ENCODE results near the gene DDX11. TPM values are rescaled to one million over a fixed set of nuclear protein-coding genes. Genes with fewer than 3 reads are reported as not detected.
"Not testable (repeated sequence)": the region's sequence is repeated elsewhere in the genome, so short reads cannot be mapped to it uniquely, and the experiment has no call there.

DDX11 gene
- total RNA-seq, 1 donor from 2014 or later: 19.8 TPM

DNA sequence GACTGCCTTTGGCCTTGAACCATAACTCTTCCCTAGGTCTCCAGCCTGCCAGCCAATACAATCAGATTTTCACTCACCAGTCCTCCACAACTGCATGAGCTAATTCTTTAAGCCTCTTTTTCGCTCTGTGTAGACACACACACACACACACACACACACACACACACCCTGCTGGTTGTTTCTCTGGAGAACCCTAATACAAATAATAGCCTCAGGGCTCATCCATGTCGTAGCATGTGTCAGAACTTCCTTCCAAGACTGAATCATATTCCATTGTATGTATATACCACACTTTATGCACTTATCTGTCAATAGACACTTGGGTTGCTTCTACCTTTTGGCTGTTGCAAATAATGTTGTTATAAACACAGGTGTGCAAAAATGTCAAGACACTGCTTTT is 6.0 kb upstream of the DDX11 start:
- not testable (repeated sequence) for DNase-seq (ENCODE audit: low read depth)

DNA sequence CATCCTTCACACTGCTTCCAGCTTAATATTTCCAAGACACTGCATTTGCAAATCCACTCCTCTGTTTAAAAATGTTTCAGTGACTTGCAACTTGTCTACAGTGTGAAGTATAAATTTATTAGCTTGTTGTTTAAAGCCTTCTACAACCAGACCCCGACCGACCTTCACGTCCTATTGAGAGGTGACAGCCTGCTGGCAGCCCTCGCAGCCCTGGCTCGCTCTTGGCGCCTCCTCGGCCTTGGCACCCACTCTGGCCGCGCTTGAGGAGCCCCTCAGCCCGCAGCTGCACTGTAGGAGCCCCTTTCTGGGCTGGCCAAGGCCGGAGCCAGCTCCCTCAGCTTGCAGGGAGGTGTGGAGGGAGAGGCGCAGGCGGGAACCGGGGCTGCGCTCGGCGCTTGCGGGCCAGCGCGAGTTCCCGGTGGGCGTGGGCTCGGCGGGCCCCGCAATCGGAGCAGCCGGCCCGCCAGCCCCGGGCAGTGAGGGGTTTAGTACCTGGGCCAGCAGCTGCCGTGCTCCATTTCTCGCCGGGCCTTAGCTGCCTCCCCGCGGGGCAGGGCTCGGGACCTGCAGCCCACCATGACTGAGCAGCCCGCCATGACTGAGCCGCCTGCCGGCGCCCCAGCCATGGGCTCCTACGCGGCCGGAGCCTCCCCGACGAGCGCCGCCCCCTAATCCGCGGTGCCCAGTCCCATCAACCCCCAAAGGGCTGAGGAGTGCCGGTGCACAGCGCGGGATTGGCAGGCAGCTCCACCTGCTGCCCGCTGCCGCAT is 2.5 kb upstream of the DDX11 start:
- not testable (repeated sequence) for DNase-seq (ENCODE audit: low read depth)

GRCh38 chr12:31072962-31073361 is 698 bp upstream of the DDX11 start:
- peak; percentile 2 for DNase-seq (ENCODE audit: low read depth)

DNA sequence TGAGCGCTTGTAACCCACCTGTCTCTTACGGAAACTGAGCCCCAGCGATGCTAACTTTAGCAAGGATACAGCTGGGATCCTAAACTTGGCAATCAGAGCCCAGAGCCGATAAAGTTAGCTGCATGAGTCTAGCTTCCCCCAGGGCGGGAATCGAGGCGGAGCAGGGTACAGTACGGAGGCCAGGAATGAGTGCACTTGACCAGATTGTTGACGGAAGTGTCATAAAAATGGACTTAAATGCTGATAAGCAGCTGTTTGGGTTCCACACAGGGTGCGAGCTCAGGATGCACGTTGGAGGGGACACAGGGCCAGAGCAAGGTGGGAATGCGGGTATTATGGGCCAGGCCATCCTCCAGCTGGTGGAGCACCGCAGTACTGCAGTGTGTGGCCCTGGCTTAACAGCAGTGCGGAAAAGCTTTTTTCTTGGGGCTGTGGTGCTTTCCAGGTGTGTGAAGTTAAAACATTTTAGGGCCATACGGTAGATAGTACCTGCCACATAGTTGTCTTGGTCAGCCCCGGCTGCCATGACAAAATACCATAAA is 744 bp downstream of the DDX11 start:
- DNase-seq (ENCODE audit: low read depth): not testable (repeated sequence)

DNA sequence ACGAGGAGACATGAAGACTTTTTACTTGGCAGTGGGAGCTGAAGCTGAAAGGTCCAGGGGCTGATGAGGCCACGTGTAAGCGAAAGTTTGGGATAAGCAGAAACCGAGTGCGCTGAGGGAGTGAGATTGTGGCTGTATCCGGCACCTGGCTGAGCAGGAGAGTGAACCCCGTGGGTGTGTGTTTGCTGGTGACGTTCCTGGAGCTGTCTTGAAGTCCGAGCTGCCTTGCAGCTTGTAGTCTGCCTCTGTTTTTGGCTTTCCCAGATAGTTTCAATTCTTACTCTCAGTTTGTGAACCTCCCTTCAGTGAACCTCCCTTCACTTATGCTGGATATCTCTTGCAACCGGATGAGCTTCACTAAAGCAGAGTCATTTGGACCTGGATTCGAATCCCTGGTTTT is 2.5 kb downstream of the DDX11 start:
- DNase-seq (ENCODE audit: low read depth): not testable (repeated sequence)

GRCh38 chr12:31077095-31077494 is 3.4 kb downstream of the DDX11 start:
- DNase-seq (ENCODE audit: low read depth): not testable (repeated sequence)

DNA sequence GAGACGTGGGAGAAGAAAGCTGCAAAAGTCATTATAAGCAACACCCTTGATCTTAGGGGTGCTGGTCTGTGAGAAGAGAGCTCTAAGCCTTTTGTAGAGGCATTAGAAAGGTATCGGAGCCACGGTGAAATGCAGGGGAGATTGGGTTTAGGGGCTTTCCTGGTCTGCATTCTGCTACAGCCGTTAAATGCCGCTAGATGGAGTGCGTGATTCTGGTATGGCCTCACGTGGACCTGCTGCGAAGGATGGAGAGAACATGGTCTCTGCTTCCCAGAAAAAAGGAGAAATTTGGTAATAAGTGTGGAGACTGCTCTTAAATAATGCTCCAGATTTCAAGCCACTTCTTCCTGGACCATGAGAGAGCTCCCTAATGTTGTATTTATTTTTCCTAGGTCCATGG is 4.3 kb downstream of the DDX11 start:
- not testable (repeated sequence) for DNase-seq (ENCODE audit: low read depth)

- DNase-seq (ENCODE audit: low read depth): not testable (repeated sequence)
These were observed 5.8 kb downstream of the DDX11 start for GRCh38 chr12:31079421-31079820.

- peak; percentile 21 for DNase-seq (ENCODE audit: low read depth)
These were observed 6.6 kb downstream of the DDX11 start for GRCh38 chr12:31080221-31080620.

DNA sequence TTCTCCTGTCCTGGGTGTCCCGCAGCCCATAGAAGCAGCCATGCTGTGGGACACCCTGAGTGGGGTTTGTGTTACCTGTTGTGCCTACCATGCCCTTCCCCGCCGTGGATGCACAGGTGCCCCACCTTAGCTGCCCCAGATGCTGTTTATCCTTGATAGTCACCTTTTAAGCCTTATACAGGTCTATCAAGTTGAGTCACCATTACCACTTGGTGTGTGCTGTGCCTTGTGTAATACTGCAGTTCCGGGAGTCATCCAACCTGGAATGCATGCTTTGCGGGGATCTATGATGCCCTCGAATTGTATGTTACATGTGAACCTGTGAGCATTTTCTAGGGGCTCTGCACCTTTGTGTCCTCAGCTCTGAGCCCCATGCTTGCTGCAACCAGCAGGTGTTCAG is 7.6 kb downstream of the DDX11 start:
- not testable (repeated sequence) for DNase-seq (ENCODE audit: low read depth)

GRCh38 chr12:31084241-31084640 is 10.6 kb downstream of the DDX11 start:
- DNase-seq (ENCODE audit: low read depth): not testable (repeated sequence)

DNA sequence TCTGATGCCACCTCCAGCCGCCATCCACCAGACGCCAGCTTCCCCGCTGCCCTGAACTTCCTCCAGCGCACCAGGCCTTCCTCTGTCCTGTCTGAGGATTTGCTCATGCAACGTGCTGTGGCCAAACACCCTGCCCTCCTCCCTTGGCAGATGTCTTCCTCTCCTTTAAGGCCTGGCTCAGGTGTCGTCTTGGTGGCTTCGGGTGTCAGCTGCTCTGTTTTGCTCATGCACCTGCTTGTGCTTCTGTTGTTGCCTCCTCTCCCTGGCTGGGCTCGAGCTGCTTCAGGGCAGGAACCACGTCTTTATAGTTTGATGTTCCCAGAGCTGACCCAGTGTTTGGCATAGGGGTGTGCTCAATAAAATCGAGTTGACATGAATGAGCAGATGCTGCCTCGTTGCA is 12.4 kb downstream of the DDX11 start:
- not testable (repeated sequence) for DNase-seq (ENCODE audit: low read depth)

GRCh38 chr12:31087486-31087885 is 13.8 kb downstream of the DDX11 start:
- DNase-seq (ENCODE audit: low read depth): not testable (repeated sequence)

DNA sequence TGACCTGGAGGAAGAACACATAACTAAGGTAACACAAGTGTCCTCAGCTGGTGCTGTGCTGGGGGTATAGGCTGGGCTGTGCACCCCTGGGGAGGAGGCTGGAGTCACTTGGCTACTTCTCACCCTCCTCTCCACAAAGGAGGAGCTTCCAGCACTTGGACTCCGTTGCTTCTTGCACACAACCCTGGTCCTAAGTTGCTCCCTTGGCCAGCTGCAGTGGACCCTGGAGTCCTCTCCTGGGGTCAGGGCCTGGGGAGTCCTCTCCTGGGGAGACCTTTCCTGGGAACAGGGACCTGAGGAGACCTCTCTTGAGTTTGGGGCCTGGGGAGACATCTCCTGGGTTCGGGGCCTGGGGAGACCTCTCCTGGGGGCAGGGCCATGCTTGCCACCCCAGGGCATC is 14.3 kb downstream of the DDX11 start:
- not testable (repeated sequence) for DNase-seq (ENCODE audit: low read depth)

- DNase-seq (ENCODE audit: low read depth): no peak
These were observed 15.4 kb downstream of the DDX11 start for GRCh38 chr12:31089072-31089471.

GRCh38 chr12:31091629-31092028 is 18.0 kb downstream of the DDX11 start:
- DNase-seq (ENCODE audit: low read depth): not testable (repeated sequence)

DNA sequence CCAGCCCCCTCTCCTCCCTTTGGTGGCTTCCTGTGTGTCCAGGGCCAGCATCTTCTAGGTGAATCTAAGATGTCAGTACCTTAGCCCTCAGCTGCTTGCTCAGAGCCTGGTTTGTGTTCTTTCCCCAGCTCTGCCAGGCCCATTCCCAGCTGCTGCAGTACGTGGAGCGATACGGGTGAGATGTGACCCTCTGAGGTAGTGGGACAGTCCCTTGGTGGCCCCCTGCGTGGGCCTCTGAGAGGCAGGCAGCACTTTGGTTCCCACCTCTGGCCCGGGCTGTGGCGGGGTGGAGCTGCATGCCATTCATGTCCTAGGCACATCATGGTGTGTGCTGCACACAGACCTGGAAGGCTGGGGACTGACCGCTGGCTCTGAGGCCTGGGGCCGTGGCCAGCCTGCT is 19.1 kb downstream of the DDX11 start:
- DNase-seq (ENCODE audit: low read depth): not testable (repeated sequence)

- not testable (repeated sequence) for DNase-seq (ENCODE audit: low read depth)
These were observed 21.6 kb downstream of the DDX11 start for GRCh38 chr12:31095080-31095860.

- DNase-seq (ENCODE audit: low read depth): not testable (repeated sequence)
These were observed 22.8 kb downstream of the DDX11 start for GRCh38 chr12:31096251-31097065.

DNA sequence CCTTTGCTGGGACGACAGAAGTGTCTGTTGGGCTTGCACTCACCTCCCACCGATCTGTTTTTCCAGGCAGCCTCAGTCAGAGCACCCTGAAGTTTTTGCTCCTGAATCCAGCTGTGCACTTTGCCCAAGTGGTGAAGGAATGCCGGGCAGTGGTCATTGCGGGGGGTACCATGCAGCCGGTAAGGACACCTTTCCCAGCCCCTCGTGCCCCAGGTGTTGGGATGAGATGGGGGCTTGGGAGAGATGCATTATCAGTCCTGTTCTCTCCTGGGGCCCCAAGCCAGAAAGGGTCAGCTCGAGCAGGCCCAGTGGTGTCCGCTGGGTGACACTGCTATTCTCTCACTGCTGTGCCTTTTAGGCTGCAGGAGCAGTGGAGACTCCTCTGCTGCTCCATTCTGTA is 24.2 kb downstream of the DDX11 start:
- DNase-seq (ENCODE audit: low read depth): not testable (repeated sequence)

- DNase-seq (ENCODE audit: low read depth): not testable (repeated sequence)
These were observed 24.7 kb downstream of the DDX11 start for GRCh38 chr12:31098363-31098762.

DNA sequence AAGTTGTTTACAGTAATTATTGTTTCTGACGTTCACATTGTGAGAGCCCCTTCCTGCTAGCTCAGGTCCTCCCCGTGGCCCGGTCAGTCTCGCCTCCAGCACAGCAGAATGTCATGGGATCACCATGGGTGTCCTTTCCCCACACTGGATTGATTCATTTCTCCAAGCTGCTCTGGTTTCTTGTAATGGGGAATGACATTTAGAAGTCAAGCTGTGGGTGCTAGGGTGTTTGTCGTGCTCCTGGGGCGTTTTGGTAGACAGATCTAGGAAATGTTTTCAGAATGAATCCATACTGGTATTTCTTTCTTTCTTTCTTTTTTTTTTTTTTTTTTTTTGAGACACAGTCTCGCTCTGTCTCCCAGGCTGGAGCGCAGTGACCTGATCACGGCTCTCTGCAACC is 25.1 kb downstream of the DDX11 start:
- DNase-seq (ENCODE audit: low read depth): not testable (repeated sequence)

Data from renal cortical epithelial cell (primary cell).